Camera-type eye (tissue), 1 donor: ENCODE data around the gene ARHGAP5. TPM values are rescaled to one million over a fixed set of nuclear protein-coding genes. Genes with fewer than 3 reads are reported as not detected.

Source experiments
- total RNA-seq: library from RNA; depleted of rRNA; stranded (reverse); fragments of >200 nt; gene quantifications from one replicate; pipeline ENCODE4 v1.2.3, GENCODE V29; 2014

The ARHGAP5 gene, protein sequence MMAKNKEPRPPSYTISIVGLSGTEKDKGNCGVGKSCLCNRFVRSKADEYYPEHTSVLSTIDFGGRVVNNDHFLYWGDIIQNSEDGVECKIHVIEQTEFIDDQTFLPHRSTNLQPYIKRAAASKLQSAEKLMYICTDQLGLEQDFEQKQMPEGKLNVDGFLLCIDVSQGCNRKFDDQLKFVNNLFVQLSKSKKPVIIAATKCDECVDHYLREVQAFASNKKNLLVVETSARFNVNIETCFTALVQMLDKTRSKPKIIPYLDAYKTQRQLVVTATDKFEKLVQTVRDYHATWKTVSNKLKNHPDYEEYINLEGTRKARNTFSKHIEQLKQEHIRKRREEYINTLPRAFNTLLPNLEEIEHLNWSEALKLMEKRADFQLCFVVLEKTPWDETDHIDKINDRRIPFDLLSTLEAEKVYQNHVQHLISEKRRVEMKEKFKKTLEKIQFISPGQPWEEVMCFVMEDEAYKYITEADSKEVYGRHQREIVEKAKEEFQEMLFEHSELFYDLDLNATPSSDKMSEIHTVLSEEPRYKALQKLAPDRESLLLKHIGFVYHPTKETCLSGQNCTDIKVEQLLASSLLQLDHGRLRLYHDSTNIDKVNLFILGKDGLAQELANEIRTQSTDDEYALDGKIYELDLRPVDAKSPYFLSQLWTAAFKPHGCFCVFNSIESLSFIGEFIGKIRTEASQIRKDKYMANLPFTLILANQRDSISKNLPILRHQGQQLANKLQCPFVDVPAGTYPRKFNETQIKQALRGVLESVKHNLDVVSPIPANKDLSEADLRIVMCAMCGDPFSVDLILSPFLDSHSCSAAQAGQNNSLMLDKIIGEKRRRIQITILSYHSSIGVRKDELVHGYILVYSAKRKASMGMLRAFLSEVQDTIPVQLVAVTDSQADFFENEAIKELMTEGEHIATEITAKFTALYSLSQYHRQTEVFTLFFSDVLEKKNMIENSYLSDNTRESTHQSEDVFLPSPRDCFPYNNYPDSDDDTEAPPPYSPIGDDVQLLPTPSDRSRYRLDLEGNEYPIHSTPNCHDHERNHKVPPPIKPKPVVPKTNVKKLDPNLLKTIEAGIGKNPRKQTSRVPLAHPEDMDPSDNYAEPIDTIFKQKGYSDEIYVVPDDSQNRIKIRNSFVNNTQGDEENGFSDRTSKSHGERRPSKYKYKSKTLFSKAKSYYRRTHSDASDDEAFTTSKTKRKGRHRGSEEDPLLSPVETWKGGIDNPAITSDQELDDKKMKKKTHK (N-terminal part only)
- 300 TPM for total RNA-seq

DNA sequence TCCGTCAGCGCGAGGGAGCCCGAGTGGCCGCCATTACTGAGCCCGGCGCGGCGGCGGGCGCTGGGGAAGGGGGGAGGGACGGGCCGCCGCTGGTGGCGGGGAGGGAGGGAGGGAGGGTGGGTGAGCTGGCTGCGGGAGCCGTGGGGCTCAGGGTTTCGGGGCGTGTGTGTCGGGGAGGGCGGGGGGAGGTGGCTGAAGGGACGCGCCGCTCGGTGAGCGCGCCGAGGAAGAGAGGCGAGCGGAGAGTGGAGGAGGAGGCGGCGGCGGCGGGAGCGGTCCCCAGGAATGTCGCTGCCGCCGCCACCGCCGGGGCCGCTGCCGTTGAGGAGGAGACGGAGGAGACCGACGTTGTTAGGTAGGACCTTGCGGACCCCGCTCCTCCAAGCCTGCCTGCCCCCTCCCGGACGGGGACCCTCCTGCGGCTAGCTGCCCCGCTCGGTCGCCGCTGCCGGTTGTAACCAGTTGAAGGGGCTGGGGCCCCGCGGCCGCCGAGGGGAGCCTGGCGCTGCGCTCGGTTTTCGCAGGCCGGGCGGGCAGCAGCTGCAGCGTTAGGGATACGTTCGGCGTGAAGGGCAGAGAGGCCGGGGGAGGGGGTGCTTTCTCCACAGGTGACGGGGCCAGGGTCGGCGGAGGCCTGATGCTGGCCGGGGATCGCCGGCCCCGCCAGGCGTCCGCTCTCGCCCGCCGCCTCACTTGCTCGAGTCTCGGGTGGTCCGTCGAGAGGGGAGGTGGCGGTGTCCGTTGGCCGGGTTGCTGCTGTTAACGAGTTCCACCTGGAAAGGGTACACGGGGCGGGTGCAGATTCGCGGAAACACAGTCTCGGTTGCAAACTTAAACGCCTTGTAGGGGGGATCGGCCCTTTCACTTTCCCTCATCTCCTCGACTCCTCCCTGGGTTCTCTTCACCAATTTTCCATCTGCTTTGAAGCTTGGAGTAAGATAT is at the start of gene ARHGAP5:
TSS of gene ARHGAP5 (plus strand) at position 224 of the 942 bp plus-strand sequence. CDS start 13,366 bp downstream, outside the sequence.

DNA sequence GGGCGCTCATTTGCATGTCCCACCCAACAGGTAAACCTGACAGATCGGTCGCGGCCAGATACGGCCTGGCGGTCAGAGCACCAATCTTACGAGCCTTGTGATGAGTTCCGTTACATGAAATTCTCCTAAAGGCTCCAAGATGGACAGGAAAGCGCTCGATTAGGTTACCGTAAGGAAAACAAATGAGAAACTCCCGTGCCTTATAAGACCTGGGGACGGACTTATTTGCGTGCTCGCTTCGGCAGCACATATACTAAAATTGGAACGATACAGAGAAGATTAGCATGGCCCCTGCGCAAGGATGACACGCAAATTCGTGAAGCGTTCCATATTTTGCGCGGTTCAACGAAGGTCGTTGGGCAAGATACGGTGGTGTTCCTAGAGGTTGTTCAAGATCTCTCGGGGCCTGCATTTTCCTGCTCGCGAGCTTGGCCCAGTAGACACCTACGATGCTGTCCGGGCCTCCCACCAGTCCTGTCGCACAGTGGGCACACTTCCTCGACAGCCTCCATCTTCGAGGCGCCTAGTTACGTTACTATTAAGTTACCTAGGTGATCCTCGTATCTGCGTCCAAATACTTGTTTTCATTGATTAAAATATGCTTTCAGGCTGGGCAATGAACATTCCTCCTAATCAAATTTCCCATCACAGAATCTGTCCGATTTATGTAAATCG is 124.8 kb downstream of the ARHGAP5 start, which contains the start of gene RNU6-7:
TSS of gene RNU6-7 (plus strand) at position 230 of the 675 bp plus-strand sequence.

DNA sequence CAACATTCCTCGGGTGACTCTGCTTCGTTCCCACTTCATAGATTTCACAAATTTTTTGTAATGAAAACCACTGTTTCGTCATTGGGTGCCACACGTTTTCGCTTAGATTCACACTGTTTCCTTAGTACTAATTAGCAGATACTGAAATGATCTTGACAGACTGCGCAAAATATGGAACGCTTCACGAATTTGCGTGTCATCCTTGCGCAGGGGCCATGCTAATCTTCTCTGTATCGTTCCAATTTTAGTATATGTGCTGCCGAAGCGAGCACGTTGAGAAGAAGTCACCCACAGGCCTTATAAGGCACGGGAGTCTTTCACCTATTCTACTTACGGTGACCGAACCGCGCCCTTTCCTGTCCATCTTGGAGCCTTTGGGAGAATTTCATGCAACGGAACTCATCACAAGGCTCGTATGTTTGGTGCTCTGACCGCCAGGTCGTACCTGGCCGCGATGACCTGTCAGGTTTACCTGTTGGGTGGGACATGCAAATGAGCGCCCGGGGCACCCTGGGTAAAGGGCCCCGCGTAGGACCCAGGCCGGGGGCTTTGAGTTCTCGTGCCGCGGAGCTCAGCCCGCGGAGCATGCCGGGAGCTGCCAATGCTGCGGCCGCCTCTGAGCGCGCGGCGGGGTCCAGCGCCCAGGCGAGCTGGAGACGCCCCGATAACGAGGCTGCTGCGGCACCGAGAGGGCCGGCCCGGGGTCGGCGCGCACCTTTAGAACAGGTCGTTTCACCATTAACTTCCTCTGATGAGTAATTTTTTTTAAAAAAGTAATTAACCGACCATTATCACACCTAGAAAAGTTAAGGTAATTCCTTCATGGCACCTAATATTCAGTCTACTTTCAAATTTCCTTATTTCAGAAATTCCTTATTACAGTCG is 126.1 kb downstream of the ARHGAP5 start, which contains the start of gene RNU6-8:
TSS of gene RNU6-8 (minus strand) at position 272 of the 885 bp plus-strand sequence.

Other genes with a start within 250 kb of the ARHGAP5 start
- gene RNU6-7, start 124.7 kb downstream of the ARHGAP5 start, total RNA-seq: not detected
- gene RNU6-8, start 126.0 kb downstream of the ARHGAP5 start, total RNA-seq: not detected